ENCODE measurements around the gene PARD3B. TPM values are rescaled to one million over a fixed set of nuclear protein-coding genes. Genes with fewer than 3 reads are reported as not detected.

Gene PARD3B
- total and polyA plus RNA-seq, 2 of the 8 experiments (the other 6 are each of a cell fraction or from before 2014, with no cell fraction given) = 1.2 to 5.7 TPM

DNA sequence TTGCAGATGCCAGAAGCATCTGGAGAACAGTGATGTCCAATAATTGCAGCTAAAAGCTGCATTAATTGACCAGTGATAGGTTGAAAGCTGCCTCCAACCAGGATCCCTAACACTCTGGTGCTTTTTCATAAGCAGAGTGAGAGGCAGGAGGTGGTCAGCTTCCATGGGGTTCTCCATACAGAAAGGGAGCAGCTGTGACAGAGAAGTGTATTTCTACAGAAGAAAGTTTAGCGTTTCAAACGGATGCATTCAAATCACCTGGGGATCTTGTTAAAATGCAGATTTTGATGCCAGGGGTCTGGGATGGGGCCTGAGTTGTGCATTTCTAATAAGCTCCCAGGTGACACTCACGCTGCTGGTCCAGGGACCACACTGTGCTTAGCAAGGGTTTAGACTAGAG lies 920.5 kb downstream of the PARD3B start:
- Histone ChIP-seq H3K27ac (ENCODE audit: low read depth, low read length) (no peak overlapping the region), H2AFZ (ENCODE audit: low read length) (no peak overlapping the region), H2AK5ac (ENCODE audit: low read depth, low read length) (no peak overlapping the region), H4K91ac (replicated peaks; ENCODE audit: insufficient read length, low read length) (no peak overlapping the region), H3K23ac (ENCODE audit: insufficient read length) (no peak overlapping the region), H3K56ac (replicated peaks; ENCODE audit: insufficient read length, low read depth, low read length) (no peak overlapping the region), H4K8ac (ENCODE audit: extremely low read depth, insufficient read depth, low read length) (no peak overlapping the region), H3K9ac (replicated peaks in 1 of 4; ENCODE audit: extremely low read depth in 1 of 4, low read depth in 3 of 4, low read length in 3 of 4) (no peak overlapping the region), H2BK12ac (ENCODE audit: low read depth, low read length) (no peak overlapping the region), H3K4me3 (ENCODE audit: extremely low read depth in 1 of 4, insufficient read depth in 2 of 4, low read depth in 3 of 4, low read length in 4 of 4) (peak overlapping the region in 1 of 4 experiments; percentile 19; a peak in 1 of 8 replicates), H2BK20ac (ENCODE audit: low read length) (no peak overlapping the region), H3K79me1 (ENCODE audit: low read depth, low read length) (no peaks in the 10 kb centered on the region), H3K27me3 (replicated peaks in 1 of 4; ENCODE audit: control insufficient read depth in 3 of 4, extremely low read depth in 1 of 4, insufficient read depth in 3 of 4, low read length in 3 of 4) (peaks cover 0 to 2% (median 0%) of the 10 kb centered on the region in 4 experiments; a peak in 1 of 7 replicates), H4K20me1 (replicated peaks in 1 of 2; ENCODE audit: control insufficient read depth in 1 of 2, insufficient read depth in 2 of 2, low read length in 2 of 2) (no peaks in the 10 kb centered on the region), H3K4ac (replicated peaks; ENCODE audit: insufficient read length, low read depth, low read length) (no peak overlapping the region), H2BK5ac (ENCODE audit: low read depth, low read length) (no peak overlapping the region), H3K23me2 (ENCODE audit: low read depth, low read length) (no peaks in the 10 kb centered on the region), H2BK120ac (replicated peaks; ENCODE audit: low read depth, low read length) (no peak overlapping the region), H3K79me2 (ENCODE audit: control insufficient read depth in 1 of 2, insufficient read depth in 2 of 2, low read length in 2 of 2) (no peaks in the 10 kb centered on the region), H3K14ac (ENCODE audit: insufficient read length) (no peak overlapping the region), H4K5ac (ENCODE audit: insufficient read length, low read depth, low read length) (peak overlapping the region; percentile 27), H3K4me2 (ENCODE audit: insufficient read depth in 1 of 2, low read depth in 2 of 2, low read length in 2 of 2) (peak overlapping the region; percentile 26 to 59; a peak in 3 of 4 replicates), H3K4me1 (replicated peaks in 1 of 4; ENCODE audit: control insufficient read depth in 3 of 4, insufficient read depth in 4 of 4, low read length in 3 of 4) (peaks cover 4 to 26% (median 23%) of the 10 kb centered on the region in 4 experiments; a peak in 6 of 7 replicates), H3K18ac (ENCODE audit: extremely low read depth, low read length) (no peak overlapping the region), H2BK15ac (ENCODE audit: low read length) (no peak overlapping the region), H3K9me3 (ENCODE audit: insufficient read depth in 2 of 2, low read depth in 1 of 2, low read length in 1 of 2) (no peaks in the 10 kb centered on the region), H3K36me3 (ENCODE audit: control insufficient read depth in 2 of 4, insufficient read depth in 4 of 4, low read length in 3 of 4) (no peaks in the 10 kb centered on the region)
- POLR2A ChIA-PET (ENCODE audit: partially characterized antibody) = interaction anchor here (1.8 kb wide), 1 partner anchor 17 kb away, joined by 6 read pairs; no protein-coding TSS in a partner anchor
- WGBS, 2 experiments (ENCODE audit: extremely low coverage in 1 of 2, insufficient coverage in 1 of 2, insufficient read length in 1 of 2, insufficient replicate concordance in 2 of 2, low coverage in 1 of 2, low lambda C conversion rate in 2 of 2, missing lambda C conversion rate in 1 of 2) = 2% methylated on average over 3 of the region's 3 CpGs; no CpG with 5 or more reads in 1 of the 2 experiments
- FAIRE-seq (peak; percentile 97), DNase-seq (ENCODE audit: low read depth in 1 of 2, low spot score in 2 of 2) (peak in 1 of 2 experiments; percentile 47)
- CTCF ChIA-PET (ENCODE audit: partially characterized antibody) = interaction anchor here (1.0 kb wide), 1 partner anchor 17 kb away, joined by 3 read pairs; no protein-coding TSS in a partner anchor
- TF ChIP-seq HDAC6 (IDR thresholded peaks at IDR 0.05; ENCODE audit: low read depth, low read length) (no peak), TAF7 (optimal IDR thresholded peaks at IDR 0.05; ENCODE audit: borderline replicate concordance, low read depth, low read length) (no peak), NANOG (IDR thresholded peaks at IDR 0.05; ENCODE audit: insufficient read depth, low read depth, low read length, poor library complexity, severe bottlenecking) (no peak), CEBPB (IDR thresholded peaks at IDR 0.05; ENCODE audit: low read depth, low read length) (no peak), POLR2A (IDR thresholded peaks at IDR 0.05; ENCODE audit: control extremely low read depth in 1 of 2, low read depth in 2 of 2, low read length in 2 of 2) (no peak), SIX5 (IDR thresholded peaks at IDR 0.05; ENCODE audit: low read depth, low read length) (no peak)

Measured in H1 (cell line).